ENCODE results near the gene IGLL1.
"Not testable (repeated sequence)": the region's sequence is repeated elsewhere in the genome, so short reads cannot be mapped to it uniquely, and the experiment has no call there.

IGLL1 gene

DNA sequence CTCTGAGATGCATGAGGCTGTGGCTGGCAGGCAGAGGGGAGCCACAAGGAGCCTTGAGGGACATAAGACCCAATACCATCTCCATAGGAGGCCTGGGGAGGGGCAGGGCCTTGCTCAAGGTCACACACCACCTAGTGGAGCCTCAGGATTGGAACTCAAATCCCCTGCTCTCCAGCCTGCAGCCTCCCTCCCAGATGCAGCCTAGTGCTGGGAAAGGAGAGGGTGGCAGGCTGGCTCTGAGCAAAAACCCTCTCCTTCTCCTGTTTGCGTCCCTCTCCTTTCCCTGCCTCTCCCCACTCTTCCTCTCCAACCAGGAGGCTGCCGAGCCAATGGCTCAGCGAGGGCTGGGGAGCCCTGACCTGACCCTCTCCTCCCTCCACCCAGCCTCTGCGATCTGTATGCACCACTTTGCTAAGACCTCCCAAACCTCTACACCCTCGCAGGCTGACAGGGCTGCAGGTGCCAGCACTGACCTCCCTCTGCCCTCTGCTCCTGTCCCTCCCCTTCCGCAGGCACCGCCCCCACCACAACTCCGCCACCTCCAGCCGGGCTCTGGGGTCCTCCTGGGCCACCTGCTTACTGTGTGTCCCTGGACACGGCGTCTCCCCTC, 14.7 kb downstream of the IGLL1 start:
- TF ChIP-seq POLR2AphosphoS5 (IDR thresholded peaks at IDR 0.05; ENCODE audit: low read depth, low read length) (no peak), POLR2A (IDR thresholded peaks at IDR 0.05; ENCODE audit: low read depth, low read length) (no peak), PAX5 (IDR thresholded peaks at IDR 0.05; ENCODE audit: insufficient read depth, low read length, severe bottlenecking) (no peak), TAF1 (IDR thresholded peaks at IDR 0.05; ENCODE audit: low read depth, low read length) (no peak), SPI1 (IDR thresholded peaks at IDR 0.05; ENCODE audit: low read depth, low read length) (no peak), POU2F2 (IDR thresholded peaks at IDR 0.05; ENCODE audit: low read depth, low read length) (no peak)
- no peak for FAIRE-seq
- no peak for DNase-seq (ENCODE audit: insufficient read length, low spot score)

DNA sequence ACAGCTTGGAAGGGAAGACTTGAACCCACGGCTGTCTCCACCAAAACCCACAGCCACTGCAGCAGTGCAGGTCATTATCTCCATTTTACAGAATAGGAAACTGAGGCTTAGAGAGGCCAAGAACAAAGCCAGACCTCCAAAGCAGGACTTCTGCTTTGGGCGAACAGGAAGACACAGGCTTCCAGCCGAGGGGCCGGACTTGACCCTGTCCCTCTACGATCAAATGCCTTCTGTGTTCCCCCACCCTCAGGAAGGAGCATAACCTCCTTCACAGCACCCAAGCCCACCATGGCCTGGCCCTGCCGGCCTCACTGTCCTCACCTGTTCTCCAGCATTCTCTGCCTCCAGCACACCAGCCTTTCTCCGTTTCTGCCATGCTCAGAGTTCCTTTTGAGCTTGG, 15.8 kb downstream of the IGLL1 start:
- no peak for TF ChIP-seq POLR2A (IDR thresholded peaks at IDR 0.05; ENCODE audit: low read depth, low read length)
- TF ChIP-seq SPI1 (IDR thresholded peaks at IDR 0.05; ENCODE audit: low read depth, low read length) = no peak
- no peak for TF ChIP-seq POLR2AphosphoS5 (IDR thresholded peaks at IDR 0.05; ENCODE audit: low read depth, low read length)
- no peak for TF ChIP-seq PAX5 (IDR thresholded peaks at IDR 0.05; ENCODE audit: insufficient read depth, low read length, severe bottlenecking)
- no peak for TF ChIP-seq TAF1 (IDR thresholded peaks at IDR 0.05; ENCODE audit: low read depth, low read length)
- no peak for TF ChIP-seq POU2F2 (IDR thresholded peaks at IDR 0.05; ENCODE audit: low read depth, low read length)
- FAIRE-seq (no peak), DNase-seq (ENCODE audit: insufficient read length, low spot score) (no peak)

GRCh38 chr22:23563111-23563510, 17.0 kb downstream of the IGLL1 start:
- DNase-seq (ENCODE audit: insufficient read length, low spot score) (no peak), FAIRE-seq (no peak)
- TF ChIP-seq POU2F2 (IDR thresholded peaks at IDR 0.05; ENCODE audit: low read depth, low read length) (no peak), TAF1 (IDR thresholded peaks at IDR 0.05; ENCODE audit: low read depth, low read length) (no peak), POLR2A (IDR thresholded peaks at IDR 0.05; ENCODE audit: low read depth, low read length) (no peak), PAX5 (IDR thresholded peaks at IDR 0.05; ENCODE audit: insufficient read depth, low read length, severe bottlenecking) (no peak), POLR2AphosphoS5 (IDR thresholded peaks at IDR 0.05; ENCODE audit: low read depth, low read length) (no peak), SPI1 (IDR thresholded peaks at IDR 0.05; ENCODE audit: low read depth, low read length) (no peak)

DNA sequence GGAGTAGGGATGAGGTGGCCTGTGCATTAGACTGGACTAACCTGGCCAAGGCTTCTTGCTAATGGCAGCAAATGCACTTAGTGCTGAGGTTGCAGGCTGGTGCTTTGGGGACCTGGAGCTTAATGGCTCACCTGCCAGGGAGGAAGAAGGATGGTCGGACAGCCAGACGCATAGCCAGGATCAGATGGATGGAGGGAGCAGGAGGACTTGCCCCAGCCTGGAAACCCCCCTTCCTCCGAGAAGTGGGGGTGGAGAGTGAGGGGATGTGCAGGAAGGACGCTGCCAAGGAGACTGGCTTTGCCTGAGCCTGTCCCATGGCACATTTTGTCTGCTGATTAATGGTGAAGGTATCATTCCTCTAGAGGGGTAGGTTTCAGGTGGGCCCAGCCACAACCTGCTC, 17.9 kb downstream of the IGLL1 start:
- FAIRE-seq (no peak), DNase-seq (ENCODE audit: insufficient read length, low spot score) (no peak)
- TF ChIP-seq SPI1 (IDR thresholded peaks at IDR 0.05; ENCODE audit: low read depth, low read length) = no peak

GRCh38 chr22:23561025-23561510, 19.0 kb downstream of the IGLL1 start:
- FAIRE-seq; DNase-seq (ENCODE audit: insufficient read length, low spot score): not testable (repeated sequence)

DNA sequence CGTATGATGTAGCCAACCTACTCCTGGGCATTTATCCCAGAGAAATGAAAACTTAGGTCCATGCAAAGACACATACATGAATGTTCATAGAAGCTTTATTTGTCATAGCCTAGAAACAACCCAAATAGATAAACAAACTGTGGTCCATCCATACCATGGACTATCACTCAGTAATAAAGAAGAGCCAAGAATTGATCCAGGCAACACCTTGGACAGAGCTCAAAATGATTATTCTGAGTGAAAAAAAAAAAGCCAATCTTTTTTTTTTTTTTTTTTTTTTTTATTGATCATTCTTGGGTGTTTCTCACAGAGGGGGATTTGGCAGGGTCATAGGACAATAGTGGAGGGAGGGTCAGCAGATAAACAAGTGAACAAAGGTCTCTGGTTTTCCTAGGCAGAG, 19.9 kb downstream of the IGLL1 start:
- FAIRE-seq; DNase-seq (ENCODE audit: insufficient read length, low spot score): not testable (repeated sequence)

DNA sequence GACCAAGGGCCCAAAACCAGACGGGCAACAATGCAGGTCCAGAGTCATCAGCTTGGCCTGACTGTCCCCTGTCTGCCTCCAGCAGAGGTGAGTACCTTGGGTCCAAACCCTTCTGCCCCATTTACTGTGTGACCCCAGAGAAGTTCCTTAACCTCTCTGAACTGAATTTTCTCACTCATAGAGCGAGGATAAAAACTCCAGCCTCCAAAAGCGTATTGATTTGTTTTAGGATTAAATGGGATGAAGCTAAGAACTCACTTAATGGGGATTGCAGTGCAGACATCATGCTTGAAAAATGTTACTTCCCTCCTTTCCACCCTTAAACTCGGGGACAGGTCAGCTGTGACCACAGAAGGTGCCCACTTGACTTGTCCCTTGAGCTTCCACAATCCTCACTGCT, 22.6 kb downstream of the IGLL1 start:
- TF ChIP-seq POLR2AphosphoS5 (IDR thresholded peaks at IDR 0.05; ENCODE audit: low read depth, low read length) (no peak), PAX5 (IDR thresholded peaks at IDR 0.05; ENCODE audit: insufficient read depth, low read length, severe bottlenecking) (no peak), SPI1 (IDR thresholded peaks at IDR 0.05; ENCODE audit: low read depth, low read length) (no peak)
- FAIRE-seq (no peak), DNase-seq (ENCODE audit: insufficient read length, low spot score) (no peak)

DNA sequence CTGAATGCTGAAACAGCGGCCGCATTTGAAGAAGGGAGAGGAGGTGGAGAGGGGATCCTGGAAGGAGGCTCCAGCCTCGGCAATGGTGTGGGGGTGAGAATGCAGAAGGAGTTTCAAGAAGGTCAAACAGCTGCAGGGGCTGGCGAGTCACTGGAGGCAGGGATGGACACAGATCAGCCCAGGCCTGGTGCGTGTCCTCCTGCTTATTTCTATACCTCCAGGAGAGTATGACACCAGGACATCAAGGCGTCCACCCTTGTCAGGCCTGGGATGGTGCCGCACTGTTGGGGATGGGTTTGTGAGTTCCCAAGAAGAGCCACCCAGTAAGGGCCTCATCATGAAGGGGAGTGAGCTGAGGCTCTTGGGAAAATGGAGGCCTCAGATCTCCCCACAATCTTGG, 23.1 kb downstream of the IGLL1 start:
- DNase-seq (ENCODE audit: insufficient read length, low spot score) = no peak
- no peak for TF ChIP-seq POU2F2 (IDR thresholded peaks at IDR 0.05; ENCODE audit: low read depth, low read length)
- TF ChIP-seq POLR2A (IDR thresholded peaks at IDR 0.05; ENCODE audit: low read depth, low read length) = no peak
- TF ChIP-seq PAX5 (IDR thresholded peaks at IDR 0.05; ENCODE audit: insufficient read depth, low read length, severe bottlenecking) = no peak
- TF ChIP-seq TAF1 (IDR thresholded peaks at IDR 0.05; ENCODE audit: low read depth, low read length) = no peak
- no peak for TF ChIP-seq POLR2AphosphoS5 (IDR thresholded peaks at IDR 0.05; ENCODE audit: low read depth, low read length)
- no peak for TF ChIP-seq SPI1 (IDR thresholded peaks at IDR 0.05; ENCODE audit: low read depth, low read length)
- no peak for FAIRE-seq

- no peak for DNase-seq (ENCODE audit: insufficient read length, low spot score)
- FAIRE-seq = no peak
- TF ChIP-seq TAF1 (IDR thresholded peaks at IDR 0.05; ENCODE audit: low read depth, low read length) (no peak), POLR2A (IDR thresholded peaks at IDR 0.05; ENCODE audit: low read depth, low read length) (no peak), PAX5 (IDR thresholded peaks at IDR 0.05; ENCODE audit: insufficient read depth, low read length, severe bottlenecking) (no peak), POU2F2 (IDR thresholded peaks at IDR 0.05; ENCODE audit: low read depth, low read length) (no peak), SPI1 (IDR thresholded peaks at IDR 0.05; ENCODE audit: low read depth, low read length) (no peak), POLR2AphosphoS5 (IDR thresholded peaks at IDR 0.05; ENCODE audit: low read depth, low read length) (no peak)
Observed at GRCh38 chr22:23556026-23556620, 24.0 kb downstream of the IGLL1 start.

- DNase-seq (ENCODE audit: insufficient read length, low spot score) (no peak), FAIRE-seq (no peak)
- no peak for TF ChIP-seq POLR2A (IDR thresholded peaks at IDR 0.05; ENCODE audit: low read depth, low read length)
- TF ChIP-seq POLR2AphosphoS5 (IDR thresholded peaks at IDR 0.05; ENCODE audit: low read depth, low read length) = no peak
- no peak for TF ChIP-seq SPI1 (IDR thresholded peaks at IDR 0.05; ENCODE audit: low read depth, low read length)
- TF ChIP-seq PAX5 (IDR thresholded peaks at IDR 0.05; ENCODE audit: insufficient read depth, low read length, severe bottlenecking) = no peak
- no peak for TF ChIP-seq TAF1 (IDR thresholded peaks at IDR 0.05; ENCODE audit: low read depth, low read length)
- TF ChIP-seq POU2F2 (IDR thresholded peaks at IDR 0.05; ENCODE audit: low read depth, low read length) = no peak
Observed at GRCh38 chr22:23555118-23555517, 25.0 kb downstream of the IGLL1 start.
